BLaER1 (cell line): ENCODE data around the gene PDZD7.
A peak's percentile ranks its signal among the peaks of the same experiment; 100 is the strongest.

Experiments
- H3K27ac ChIP-seq: shearing (Covaris generic); formaldehyde crosslinking; 2 replicates; pipeline ENCODE4 v1.8.1; 2022
- H3K27me3 ChIP-seq: shearing (Covaris generic); formaldehyde crosslinking; 2 replicates; pipeline ENCODE4 v1.8.1; 2022
- H3K36me3 ChIP-seq: shearing (Covaris generic); formaldehyde crosslinking; 2 replicates; pipeline ENCODE4 v1.8.1; 2022
- H3K4me1 ChIP-seq: shearing (Covaris generic); formaldehyde crosslinking; 2 replicates; pipeline ENCODE4 v1.8.1; 2022
- H3K4me2 ChIP-seq: shearing (Covaris generic); formaldehyde crosslinking; 2 replicates; pipeline ENCODE4 v1.8.1; 2022
- H3K4me3 ChIP-seq: shearing (Covaris generic); formaldehyde crosslinking; 2 replicates; pipeline ENCODE4 v1.8.1; 2022
- H3K9ac ChIP-seq: shearing (Covaris generic); formaldehyde crosslinking; 2 replicates; pipeline ENCODE4 v1.8.1; 2022
- H3K9me3 ChIP-seq: shearing (Covaris generic); formaldehyde crosslinking; 2 replicates; pipeline ENCODE4 v1.8.1; 2022
- H4K20me1 ChIP-seq: shearing (Covaris generic); formaldehyde crosslinking; 2 replicates; pipeline ENCODE4 v1.8.1; 2022
- Cebpa-rat ChIP-seq: shearing (Covaris generic); IDR thresholded peaks from 2 replicates; pipeline ENCODE4 v1.8.1; 2022

The PDZD7 gene

GRCh38 chr10:101061624-101062231 is 30.8 kb upstream of the PDZD7 start, which contains the start of gene KAZALD1:
Gene KAZALD1, plus strand, starts transcription at chr10:101061989. Its CDS starts 604 bp downstream, at chr10:101062593.
- Histone ChIP-seq H3K9me3 (no peaks in the 10 kb centered on the region), H3K27me3 (no peaks in the 10 kb centered on the region), H3K4me2 (peak within 1 kb of the TSS; percentile 95), H3K4me3 (peak within 1 kb of the TSS; percentile 77), H4K20me1 (peaks cover 7% of the 10 kb centered on the region; the same call in 1 of the 2 replicates), H3K36me3 (0 out of 2 replicates have a peak, but pooled peaks cover 8% of the 10 kb centered on the region), H3K4me1 (peaks cover 75% of the 10 kb centered on the region), H3K9ac (peak within 1 kb of the TSS; percentile 100), H3K27ac (peak within 1 kb of the TSS; percentile 100)
- no peak for TF ChIP-seq Cebpa-rat

GRCh38 chr10:101060951-101061623 is 30.2 kb upstream of the PDZD7 start:
- Histone ChIP-seq H3K4me1 (peaks cover 79% of the 10 kb centered on the region), H3K4me3 (peak overlapping the region; percentile 77), H3K36me3 (0 out of 2 replicates have a peak, but pooled peaks cover 12% of the 10 kb centered on the region), H3K9ac (peak overlapping the region; percentile 100), H3K27ac (peak overlapping the region; percentile 100), H3K9me3 (no peaks in the 10 kb centered on the region), H3K4me2 (peak overlapping the region; percentile 95), H4K20me1 (peaks cover 7% of the 10 kb centered on the region; the same call in 1 of the 2 replicates), H3K27me3 (no peaks in the 10 kb centered on the region)
- TF ChIP-seq Cebpa-rat = no peak

- H3K27me3 ChIP-seq = no peaks in the 10 kb centered on the region
- H3K4me2 ChIP-seq = peak overlapping the region; percentile 95
- no peaks in the 10 kb centered on the region for H3K9me3 ChIP-seq
- H3K4me3 ChIP-seq = peak overlapping the region; percentile 77
- H3K4me1 ChIP-seq = peaks cover 79% of the 10 kb centered on the region
- H3K27ac ChIP-seq = peak overlapping the region; percentile 100
- peak overlapping the region; percentile 100 for H3K9ac ChIP-seq
- no peak for TF ChIP-seq Cebpa-rat
- peaks cover 11% of the 10 kb centered on the region for H4K20me1 ChIP-seq
- H3K36me3 ChIP-seq = peaks cover 17% of the 10 kb centered on the region
These were observed 29.4 kb upstream of the PDZD7 start for GRCh38 chr10:101060036-101060950.

GRCh38 chr10:101056365-101057151 is 25.6 kb upstream of the PDZD7 start:
- Histone ChIP-seq H3K9me3 (no peaks in the 10 kb centered on the region), H3K4me2 (peak overlapping the region; percentile 95), H3K27me3 (no peaks in the 10 kb centered on the region), H3K27ac (no peak overlapping the region), H4K20me1 (peaks cover 34% of the 10 kb centered on the region), H3K4me3 (no peak overlapping the region), H3K4me1 (peaks cover 66% of the 10 kb centered on the region), H3K36me3 (peaks cover 34% of the 10 kb centered on the region), H3K9ac (no peak overlapping the region; the same call in 1 of the 2 replicates)
- TF ChIP-seq Cebpa-rat = no peak

GRCh38 chr10:101055411-101055810 is 24.5 kb upstream of the PDZD7 start:
- Histone ChIP-seq H3K4me2 (peak overlapping the region; percentile 95), H3K4me1 (peaks cover 72% of the 10 kb centered on the region)

GRCh38 chr10:101054876-101055275 is 23.9 kb upstream of the PDZD7 start:
- Histone ChIP-seq H3K4me1 (peaks cover 76% of the 10 kb centered on the region), H4K20me1 (peaks cover 44% of the 10 kb centered on the region), H3K4me2 (peak overlapping the region; percentile 95)

More at GRCh38 chr10:101055411-101055810, 24.5 kb upstream of the PDZD7 start:
- Histone ChIP-seq H4K20me1 (peaks cover 41% of the 10 kb centered on the region), H3K9me3 (no peaks in the 10 kb centered on the region), H3K4me3 (no peak overlapping the region), H3K36me3 (peaks cover 34% of the 10 kb centered on the region), H3K9ac (no peak overlapping the region), H3K27ac (no peak overlapping the region), H3K27me3 (no peaks in the 10 kb centered on the region)
- no peak for TF ChIP-seq Cebpa-rat

GRCh38 chr10:101054351-101054750 is 23.4 kb upstream of the PDZD7 start:
- no peak for TF ChIP-seq Cebpa-rat

More at GRCh38 chr10:101054876-101055275, 23.9 kb upstream of the PDZD7 start:
- Histone ChIP-seq H3K9ac (no peak overlapping the region), H3K9me3 (no peaks in the 10 kb centered on the region), H3K36me3 (peaks cover 34% of the 10 kb centered on the region), H3K27me3 (peaks cover 3% of the 10 kb centered on the region; the same call in 1 of the 2 replicates), H3K4me3 (no peak overlapping the region), H3K27ac (no peak overlapping the region)
- no peak for TF ChIP-seq Cebpa-rat

GRCh38 chr10:101053516-101053915 is 22.6 kb upstream of the PDZD7 start:
- Histone ChIP-seq H4K20me1 (peaks cover 51% of the 10 kb centered on the region), H3K27me3 (peaks cover 15% of the 10 kb centered on the region)

More at GRCh38 chr10:101054351-101054750, 23.4 kb upstream of the PDZD7 start:
- H3K4me1 ChIP-seq = peaks cover 71% of the 10 kb centered on the region
- no peak overlapping the region for H3K4me3 ChIP-seq
- H3K9ac ChIP-seq = no peak overlapping the region
- H3K9me3 ChIP-seq = no peaks in the 10 kb centered on the region
- peaks cover 45% of the 10 kb centered on the region for H4K20me1 ChIP-seq
- H3K4me2 ChIP-seq = peak overlapping the region; percentile 95
- peaks cover 7% of the 10 kb centered on the region for H3K27me3 ChIP-seq
- peaks cover 34% of the 10 kb centered on the region for H3K36me3 ChIP-seq
- no peak overlapping the region for H3K27ac ChIP-seq

GRCh38 chr10:101052285-101052684 is 21.4 kb upstream of the PDZD7 start:
- TF ChIP-seq Cebpa-rat = no peak
- H3K9me3 ChIP-seq = no peaks in the 10 kb centered on the region
- no peak overlapping the region for H3K4me3 ChIP-seq
- peaks cover 27% of the 10 kb centered on the region for H3K27me3 ChIP-seq
- H4K20me1 ChIP-seq = peaks cover 58% of the 10 kb centered on the region
- H3K27ac ChIP-seq = no peak overlapping the region
- peaks cover 37% of the 10 kb centered on the region for H3K36me3 ChIP-seq
- peaks cover 54% of the 10 kb centered on the region for H3K4me1 ChIP-seq
- H3K9ac ChIP-seq = no peak overlapping the region
- H3K4me2 ChIP-seq = no peak overlapping the region

More at GRCh38 chr10:101053516-101053915, 22.6 kb upstream of the PDZD7 start:
- no peak for TF ChIP-seq Cebpa-rat
- peaks cover 62% of the 10 kb centered on the region for H3K4me1 ChIP-seq
- H3K36me3 ChIP-seq = peaks cover 34% of the 10 kb centered on the region
- no peak overlapping the region for H3K4me3 ChIP-seq
- no peak overlapping the region for H3K9ac ChIP-seq
- no peak overlapping the region for H3K4me2 ChIP-seq
- no peaks in the 10 kb centered on the region for H3K9me3 ChIP-seq
- no peak overlapping the region for H3K27ac ChIP-seq
